Adrenal gland (tissue), 12 donors: ENCODE data around the gene TBC1D9B. TPM values are rescaled to one million over a fixed set of nuclear protein-coding genes. Genes with fewer than 3 reads are reported as not detected.

Source experiments
- DNase-seq, 7 donors: peaks; one replicate each; pipeline ENCODE4 v3.0.0-alpha.2; 2019 to 2020
- H3K27ac ChIP-seq, 5 donors: fragments of 200-600 bp; sonication (generic) in 4 of 5; 1 replicate in 3 of 5; 2 replicates in 2 of 5; pipeline versions ENCODE4 v1.5.1 to v1.8.0; 2016 to 2020; ENCODE audit warnings: mild to moderate bottlenecking in 1 of 5
- H3K27me3 ChIP-seq: fragments of 200-600 bp; 2 replicates; pipeline ENCODE4 v1.8.0; 2021
- H3K36me3 ChIP-seq, 2 donors: fragments of 200-600 bp; replicated peaks in 1 of 2; 1 replicate in 1 of 2; 2 replicates in 1 of 2; pipeline versions ENCODE4 v1.5.1 to v1.8.0; 2018 to 2022
- H3K4me1 ChIP-seq, 2 donors: fragments of 200-600 bp; replicated peaks in 1 of 2; 1 replicate in 1 of 2; 2 replicates in 1 of 2; pipeline versions ENCODE4 v1.5.1 to v1.8.0; 2018 to 2021
- H3K4me3 ChIP-seq, 4 donors: fragments of 200-600 bp; sonication (generic) in 3 of 4; one replicate each; pipeline ENCODE4 v1.5.1; 2016 to 2018
- H3K9me3 ChIP-seq, 3 donors: fragments of 200-600 bp; sonication (generic) in 1 of 3; replicated peaks in 1 of 3; 1 replicate in 2 of 3; 2 replicates in 1 of 3; pipeline versions ENCODE4 v1.5.1 to v1.8.0; 2016 to 2021
- CTCF ChIP-seq, 6 experiments: fragments of 450-650 bp in 4 of 6; fragments of 200-600 bp in 2 of 6; sonication (generic) in 1 of 6; IDR thresholded peaks; 1 replicate in 5 of 6; 2 replicates in 1 of 6; pipeline versions ENCODE4 v1.5.1 to v1.8.0; 2016 to 2021; ENCODE audit warnings: antibody characterized with exemption in 6 of 6, mild to moderate bottlenecking in 2 of 6, moderate library complexity in 1 of 6
- POLR2A ChIP-seq, 2 donors: fragments of 450-650 bp; IDR thresholded peaks; one replicate each; pipeline ENCODE4 v1.6.1; 2017; ENCODE audit warnings: antibody characterized with exemption in 2 of 2, mild to moderate bottlenecking in 2 of 2, moderate library complexity in 1 of 2
- whole genome bisulfite sequencing, 4 donors: extraction: QIAGEN DNeasy Blood & Tissue Kit in 2 of 4; methylation state at CpG; one replicate each; pipeline versions ENCODE4 v1.1.5 to v1.1.7; 2013 to 2017; 5-methylcytosine and 5-hydroxymethylcytosine counted together
- intact Hi-C, 2 donors: fragments of 100-400 bp; cut with DNase I; formaldehyde crosslinking; loops; one replicate each; pipeline versions ENCODE4 v1.14.1 to v1.15.0; 2022 to 2023
- polyA plus RNA-seq, 3 donors: library from polyadenylated mRNA; stranded (reverse); fragments of 200-250 nt in 2 of 3; fragments of 350-450 nt in 1 of 3; fragmentation: Illumina TruSeq in 1 of 3; extraction: RNeasy Lipid Tissue Mini Kit (QIAGEN cat#74804) in 1 of 3; gene quantifications; one replicate each; pipeline ENCODE4 v1.2.3, GENCODE V29; 2013 to 2014
- total RNA-seq, 9 donors: library from RNA; depleted of rRNA in 4 of 9; stranded (reverse); fragments of >200 nt in 4 of 9; fragments of 120-200 nt in 1 of 9; fragmentation: NEBNext Ultra II Directional in 1 of 9; extraction: Animal tissue kit (Norgen Biotek cat#: 25700) in 1 of 9; gene quantifications; one replicate each; pipeline versions ENCODE4 v1.1.0 to v1.2.4, GENCODE V29; 2013 to 2023
- donor health status: healthy with polysubstance abuse.
- donor health status: Bipolar disorder and iron deficiency.
- donor health status: DM: yes; HTN: yes; CAD: no.
- donor health status: DM: no; HTN: no; CAD: no.
- donor health status: DM: no; HTN: no; CAD: no.
- donor health status: DM: yes; HTN: yes; CAD: no.

The TBC1D9B gene
- total and polyA plus RNA-seq, 12 donors = 30.7 to 192 (median 128) TPM

GRCh38 chr5:179909224-179909623, 1.5 kb upstream of the TBC1D9B start:
- Histone ChIP-seq H3K27ac (no peak overlapping the region), H3K36me3 (peaks cover 0 to 5% of the 10 kb centered on the region in 2 donors), H3K27me3 (no peaks in the 10 kb centered on the region), H3K4me3 (no peak overlapping the region), H3K9me3 (no peaks in the 10 kb centered on the region), H3K4me1 (peaks cover 13 to 28% of the 10 kb centered on the region in 2 donors)
- 87 to 93% (median 91%) methylated on average over 6 of the region's 6 CpGs for WGBS, 4 donors
- no peak for DNase-seq
- intact Hi-C loops = loop anchor here (10.0 kb wide), 4 partner anchors 84 to 176 kb away; partner anchors contain the start of genes MGAT4B (in 1 of the 2), RNF130 (in 1 of the 2) and SQSTM1 (in 1 of the 2)
- TF ChIP-seq CTCF (IDR thresholded peaks at IDR 0.05) = no peak
- TF ChIP-seq POLR2A (IDR thresholded peaks at IDR 0.05) = no peak

GRCh38 chr5:179908528-179908927, 831 bp upstream of the TBC1D9B start:
- no peak overlapping the region for H3K4me3 ChIP-seq
- DNase-seq = peak in 1 of 7 donors; percentile 31
- peaks cover 13 to 28% of the 10 kb centered on the region in 2 donors for H3K4me1 ChIP-seq
- WGBS, 4 donors = 82 to 93% (median 87%) methylated on average over 5 to 16 of the region's 16 CpGs
- H3K9me3 ChIP-seq = no peaks in the 10 kb centered on the region
- intact Hi-C loops = loop anchor here (10.0 kb wide), 4 partner anchors 84 to 176 kb away; partner anchors contain the start of genes MGAT4B (in 1 of the 2), RNF130 (in 1 of the 2) and SQSTM1 (in 1 of the 2)
- H3K27ac ChIP-seq = peak overlapping the region in 3 of 5 donors; percentile 13 to 93 (median 77)
- H3K27me3 ChIP-seq = no peaks in the 10 kb centered on the region
- TF ChIP-seq CTCF (IDR thresholded peaks at IDR 0.05) = no peak
- no peak for TF ChIP-seq POLR2A (IDR thresholded peaks at IDR 0.05)
- H3K36me3 ChIP-seq = peaks cover 0 to 12% of the 10 kb centered on the region in 2 donors

- Histone ChIP-seq H3K27ac (peak overlapping the region in 4 of 5 donors; percentile 26 to 93 (median 80)), H3K4me3 (peak overlapping the region in 3 of 4 donors; percentile 18 to 70 (median 66)), H3K4me1 (peaks cover 22 to 35% of the 10 kb centered on the region in 2 donors), H3K27me3 (no peaks in the 10 kb centered on the region), H3K36me3 (peaks cover 0 to 23% of the 10 kb centered on the region in 2 donors), H3K9me3 (no peaks in the 10 kb centered on the region)
- intact Hi-C loops = loop anchor here (10.0 kb wide), 4 partner anchors 82 to 178 kb away; partner anchors contain the start of genes MGAT4B (in 1 of the 2), RNF130 (in 1 of the 2) and SQSTM1 (in 1 of the 2)
- DNase-seq = peak; percentile 38 to 70 (median 57)
- 4 to 11% (median 9%) methylated on average over 9 to 50 of the region's 50 CpGs for WGBS, 4 donors
- TF ChIP-seq POLR2A (IDR thresholded peaks at IDR 0.05) (peak in 1 of 2 donors; percentile 62), CTCF (IDR thresholded peaks at IDR 0.05) (no peak)
Observed at GRCh38 chr5:179906795-179907555, 722 bp downstream of the TBC1D9B start.

- peaks cover 22 to 42% of the 10 kb centered on the region in 2 donors for H3K4me1 ChIP-seq
- intact Hi-C loops = loop anchor here (10.0 kb wide), 4 partner anchors 82 to 178 kb away; partner anchors contain the start of genes MGAT4B (in 1 of the 2), RNF130 (in 1 of the 2) and SQSTM1 (in 1 of the 2)
- WGBS, 4 donors = 74 to 79% (median 77%) methylated on average over 24 of the region's 24 CpGs
- peaks cover 0 to 27% of the 10 kb centered on the region in 2 donors for H3K36me3 ChIP-seq
- no peak for DNase-seq
- H3K4me3 ChIP-seq = peak overlapping the region in 1 of 4 donors; percentile 66
- TF ChIP-seq POLR2A (IDR thresholded peaks at IDR 0.05) = no peak
- TF ChIP-seq CTCF (IDR thresholded peaks at IDR 0.05) = no peak
- H3K9me3 ChIP-seq = no peaks in the 10 kb centered on the region
- no peaks in the 10 kb centered on the region for H3K27me3 ChIP-seq
- H3K27ac ChIP-seq = peak overlapping the region in 4 of 5 donors; percentile 26 to 93 (median 80)
Observed at GRCh38 chr5:179906294-179906794, 1.4 kb downstream of the TBC1D9B start.
